ENCODE results near the gene PDSS2.

The PDSS2 gene

DNA sequence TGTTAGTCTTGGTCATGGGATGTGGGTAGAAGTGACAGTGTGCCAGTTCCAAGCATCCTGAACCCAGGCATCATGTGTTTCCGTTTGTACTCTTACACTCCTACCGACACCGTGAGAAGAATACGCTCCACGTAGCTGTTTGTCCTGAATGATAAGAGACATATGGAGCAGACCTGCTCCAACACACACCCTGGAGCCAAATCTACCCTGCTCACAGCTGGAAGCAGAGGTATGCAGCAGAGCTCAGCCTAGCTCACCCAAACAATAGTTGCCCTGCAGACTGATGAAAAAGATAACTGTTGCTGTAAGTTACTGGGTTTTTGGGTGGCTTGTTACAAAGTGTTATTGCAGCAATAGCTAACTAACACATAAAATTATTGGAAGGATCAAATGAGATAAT, 14.3 kb upstream of the PDSS2 start:
- TF ChIP-seq, protein P1, sequence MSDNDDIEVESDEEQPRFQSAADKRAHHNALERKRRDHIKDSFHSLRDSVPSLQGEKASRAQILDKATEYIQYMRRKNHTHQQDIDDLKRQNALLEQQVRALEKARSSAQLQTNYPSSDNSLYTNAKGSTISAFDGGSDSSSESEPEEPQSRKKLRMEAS (IDR thresholded peaks at IDR 0.05; ENCODE audit: low read depth, low read length), result no peak
- TF ChIP-seq, protein P2, sequence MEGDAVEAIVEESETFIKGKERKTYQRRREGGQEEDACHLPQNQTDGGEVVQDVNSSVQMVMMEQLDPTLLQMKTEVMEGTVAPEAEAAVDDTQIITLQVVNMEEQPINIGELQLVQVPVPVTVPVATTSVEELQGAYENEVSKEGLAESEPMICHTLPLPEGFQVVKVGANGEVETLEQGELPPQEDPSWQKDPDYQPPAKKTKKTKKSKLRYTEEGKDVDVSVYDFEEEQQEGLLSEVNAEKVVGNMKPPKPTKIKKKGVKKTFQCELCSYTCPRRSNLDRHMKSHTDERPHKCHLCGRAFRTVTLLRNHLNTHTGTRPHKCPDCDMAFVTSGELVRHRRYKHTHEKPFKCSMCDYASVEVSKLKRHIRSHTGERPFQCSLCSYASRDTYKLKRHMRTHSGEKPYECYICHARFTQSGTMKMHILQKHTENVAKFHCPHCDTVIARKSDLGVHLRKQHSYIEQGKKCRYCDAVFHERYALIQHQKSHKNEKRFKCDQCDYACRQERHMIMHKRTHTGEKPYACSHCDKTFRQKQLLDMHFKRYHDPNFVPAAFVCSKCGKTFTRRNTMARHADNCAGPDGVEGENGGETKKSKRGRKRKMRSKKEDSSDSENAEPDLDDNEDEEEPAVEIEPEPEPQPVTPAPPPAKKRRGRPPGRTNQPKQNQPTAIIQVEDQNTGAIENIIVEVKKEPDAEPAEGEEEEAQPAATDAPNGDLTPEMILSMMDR (IDR thresholded peaks at IDR 0.05; ENCODE audit: low read depth, low read length), result no peak
- TF ChIP-seq MYC (IDR thresholded peaks at IDR 0.05; ENCODE audit: low read depth, low read length) (no peak), POLR2A (IDR thresholded peaks at IDR 0.05; ENCODE audit: extremely low read depth, insufficient read length) (no peak)
- DNase-seq (ENCODE audit: low read depth), result no peak
- no peak overlapping the region for H3K4me3 ChIP-seq (ENCODE audit: low read depth, low read length)

DNA sequence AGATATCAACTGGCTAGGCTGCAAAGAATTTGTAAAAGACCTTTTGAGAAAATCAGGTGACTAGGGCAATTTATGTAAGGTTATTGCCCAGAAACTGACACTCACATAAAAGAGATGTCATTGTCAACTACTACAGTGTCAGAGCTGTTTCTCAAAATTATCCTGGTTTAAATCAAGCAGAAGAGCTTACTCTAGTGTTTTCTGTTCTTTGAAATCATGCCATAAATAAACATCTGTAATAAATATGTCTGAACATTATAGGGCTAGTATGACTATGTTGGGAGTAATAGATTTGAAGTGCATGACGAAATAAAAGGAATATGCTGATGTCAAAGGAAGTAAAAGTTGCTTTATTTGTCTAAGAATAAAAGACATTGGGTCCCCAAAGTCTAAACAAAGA, 11.0 kb upstream of the PDSS2 start:
- no peak for DNase-seq (ENCODE audit: low read depth)
- no peak for TF ChIP-seq MYC (IDR thresholded peaks at IDR 0.05; ENCODE audit: low read depth, low read length)
- TF ChIP-seq POLR2A (IDR thresholded peaks at IDR 0.05; ENCODE audit: extremely low read depth, insufficient read length), result no peak
- TF ChIP-seq, protein P1 (IDR thresholded peaks at IDR 0.05; ENCODE audit: low read depth, low read length), result no peak
- TF ChIP-seq, protein P2 (IDR thresholded peaks at IDR 0.05; ENCODE audit: low read depth, low read length), result no peak
- no peak overlapping the region for H3K4me3 ChIP-seq (ENCODE audit: low read depth, low read length)

DNA sequence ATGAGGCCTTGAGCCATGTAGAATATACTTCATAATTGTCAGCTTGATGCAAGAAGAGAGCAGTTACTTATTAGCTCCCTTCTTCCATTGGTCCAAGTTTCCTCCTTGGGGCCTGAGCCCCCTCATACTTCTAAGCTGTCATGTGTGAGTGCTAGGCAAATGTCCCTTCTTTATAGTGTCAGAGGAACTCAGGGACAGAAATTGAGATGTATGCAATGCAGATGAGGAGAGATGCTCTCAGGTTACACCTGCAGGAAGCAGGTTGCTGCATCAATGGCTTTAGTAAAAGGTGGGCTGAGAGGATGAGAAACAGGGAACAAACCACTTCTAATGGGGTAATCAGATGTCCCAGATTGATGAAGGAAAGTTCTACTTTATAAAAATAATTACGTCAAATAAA, 6.7 kb upstream of the PDSS2 start:
- H3K4me3 ChIP-seq (ENCODE audit: low read depth, low read length), result no peak overlapping the region
- no peak for DNase-seq (ENCODE audit: low read depth)
- TF ChIP-seq MYC (IDR thresholded peaks at IDR 0.05; ENCODE audit: low read depth, low read length) (no peak), POLR2A (IDR thresholded peaks at IDR 0.05; ENCODE audit: extremely low read depth, insufficient read length) (no peak)
- TF ChIP-seq, protein P2 (IDR thresholded peaks at IDR 0.05; ENCODE audit: low read depth, low read length), result no peak
- TF ChIP-seq, protein P1 (IDR thresholded peaks at IDR 0.05; ENCODE audit: low read depth, low read length), result no peak

DNA sequence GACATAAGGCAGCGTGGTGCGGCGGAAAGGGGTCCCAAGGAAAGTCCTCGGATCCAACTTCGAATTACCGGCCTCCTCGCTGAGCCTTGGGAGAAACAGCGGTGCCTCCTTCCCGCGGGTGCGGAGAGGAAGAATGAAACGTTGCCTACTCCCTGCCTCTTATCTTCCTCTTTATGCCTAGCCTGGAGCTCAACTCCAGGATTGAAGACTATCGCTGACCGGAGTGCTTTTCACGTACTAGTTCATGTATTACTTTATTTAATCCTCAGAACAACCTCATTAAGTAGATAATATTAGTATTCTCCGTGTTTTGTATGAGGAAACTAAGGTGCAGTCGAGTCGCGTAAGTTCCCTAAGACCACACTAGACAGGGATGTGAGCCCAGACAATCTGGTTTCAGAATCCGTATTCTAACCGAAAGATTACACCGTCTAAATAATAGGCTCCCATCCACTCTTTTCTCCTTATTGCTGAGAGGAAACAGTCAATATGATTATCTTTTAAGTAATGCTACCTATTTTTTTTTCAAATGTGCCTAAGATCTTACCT, 793 bp upstream of the PDSS2 start:
- TF ChIP-seq POLR2A (IDR thresholded peaks at IDR 0.05; ENCODE audit: extremely low read depth, insufficient read length), result no peak
- no peak for TF ChIP-seq MYC (IDR thresholded peaks at IDR 0.05; ENCODE audit: low read depth, low read length)
- TF ChIP-seq, protein P2 (IDR thresholded peaks at IDR 0.05; ENCODE audit: low read depth, low read length), result no peak
- DNase-seq (ENCODE audit: low read depth), result no peak
- H3K4me3 ChIP-seq (ENCODE audit: low read depth, low read length), result peak overlapping the region; percentile 96

DNA sequence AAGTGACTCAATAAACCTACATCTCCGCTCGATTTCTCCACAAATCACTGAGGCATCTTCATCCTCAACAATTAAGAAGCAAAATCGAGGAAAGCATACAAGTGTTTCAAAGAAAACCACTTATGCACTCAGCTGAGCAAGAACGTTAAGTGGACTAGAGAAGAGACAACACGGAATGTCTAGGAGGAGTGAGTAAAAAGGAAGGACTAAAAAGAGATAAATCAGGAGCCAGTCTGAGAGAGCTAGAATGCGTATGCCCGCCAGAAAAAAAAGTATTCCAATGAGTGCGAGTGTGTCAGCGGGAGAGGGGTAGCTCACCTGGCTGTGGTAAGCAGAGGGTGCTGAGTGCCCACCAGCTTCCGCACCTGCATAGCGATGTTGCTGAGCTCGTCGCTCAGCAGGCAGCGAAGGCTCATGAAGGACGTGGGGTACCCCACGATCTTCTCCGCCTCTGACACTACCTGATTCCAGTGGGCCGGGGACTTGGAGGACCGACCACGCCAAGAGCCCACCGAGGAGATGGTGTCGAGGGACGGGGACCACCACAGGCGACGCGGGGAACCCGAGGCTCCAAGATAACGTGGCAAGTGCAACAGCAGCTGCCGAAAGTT, 587 bp downstream of the PDSS2 start:
- no peak for TF ChIP-seq MYC (IDR thresholded peaks at IDR 0.05; ENCODE audit: low read depth, low read length)
- TF ChIP-seq, protein P1 (IDR thresholded peaks at IDR 0.05; ENCODE audit: low read depth, low read length), result no peak
- TF ChIP-seq POLR2A (IDR thresholded peaks at IDR 0.05; ENCODE audit: extremely low read depth, insufficient read length), result no peak
- TF ChIP-seq, protein P2 (IDR thresholded peaks at IDR 0.05; ENCODE audit: low read depth, low read length), result no peak
- H3K4me3 ChIP-seq (ENCODE audit: low read depth, low read length), result peak overlapping the region; percentile 96
- DNase-seq (ENCODE audit: low read depth), result no peak
